Measurements from ENCODE around the gene DROSHA.

Gene DROSHA

GRCh38 chr5:31459594-31459993 is 72.3 kb downstream of the DROSHA start:
- H3F3A ChIP-seq (ENCODE audit: control insufficient read depth, insufficient read depth), result no peaks in the 10 kb centered on the region
- H3K36me3 ChIP-seq (ENCODE audit: control insufficient read depth, low read length), result peaks cover 73% of the 10 kb centered on the region
- no peaks in the 10 kb centered on the region for H4K20me1 ChIP-seq (ENCODE audit: control insufficient read depth, insufficient read depth, low read depth, low read length)
- H3K27ac ChIP-seq (ENCODE audit: low read depth, low read length), result no peak overlapping the region
- no peaks in the 10 kb centered on the region for H3K4me1 ChIP-seq (ENCODE audit: control insufficient read depth, low read length)
- H3K27me3 ChIP-seq (ENCODE audit: control insufficient read depth, low read length), result no peaks in the 10 kb centered on the region
- H3K4me3 ChIP-seq (ENCODE audit: low read length), result no peak overlapping the region
- H3K79me2 ChIP-seq (ENCODE audit: control insufficient read depth, low read length), result no peaks in the 10 kb centered on the region
- H3K9me2 ChIP-seq (replicated peaks; ENCODE audit: control insufficient read depth, low read length), result no peaks in the 10 kb centered on the region
- no peak for TF ChIP-seq CTCF (IDR thresholded peaks at IDR 0.05; ENCODE audit: low read depth, low read length, poor library complexity, severe bottlenecking)
- no peak for TF ChIP-seq EZH2phosphoT487 (IDR thresholded peaks at IDR 0.05; ENCODE audit: borderline replicate concordance, low read length)
- H3K4me2 ChIP-seq (ENCODE audit: low read length), result no peak overlapping the region
- peaks cover 9% of the 10 kb centered on the region for H3K9me3 ChIP-seq (ENCODE audit: control insufficient read depth, insufficient read depth, low read length)

GRCh38 chr5:31455172-31455571 is 76.7 kb downstream of the DROSHA start:
- no peaks in the 10 kb centered on the region for H3K27me3 ChIP-seq (ENCODE audit: control insufficient read depth, low read length)
- H3F3A ChIP-seq (ENCODE audit: control insufficient read depth, insufficient read depth), result no peaks in the 10 kb centered on the region
- TF ChIP-seq EZH2phosphoT487 (IDR thresholded peaks at IDR 0.05; ENCODE audit: borderline replicate concordance, low read length) (no peak), CTCF (IDR thresholded peaks at IDR 0.05; ENCODE audit: low read depth, low read length, poor library complexity, severe bottlenecking) (no peak)
- H4K20me1 ChIP-seq (ENCODE audit: control insufficient read depth, insufficient read depth, low read depth, low read length), result no peaks in the 10 kb centered on the region
- H3K4me3 ChIP-seq (ENCODE audit: low read length), result no peak overlapping the region
- no peak overlapping the region for H3K27ac ChIP-seq (ENCODE audit: low read depth, low read length)
- no peaks in the 10 kb centered on the region for H3K9me2 ChIP-seq (replicated peaks; ENCODE audit: control insufficient read depth, low read length)
- H3K4me1 ChIP-seq (ENCODE audit: control insufficient read depth, low read length), result peaks cover 6% of the 10 kb centered on the region
- H3K4me2 ChIP-seq (ENCODE audit: low read length), result no peak overlapping the region
- peaks cover 3% of the 10 kb centered on the region; the same call in 1 of the 2 replicates for H3K9me3 ChIP-seq (ENCODE audit: control insufficient read depth, insufficient read depth, low read length)
- H3K36me3 ChIP-seq (ENCODE audit: control insufficient read depth, low read length), result peaks cover 53% of the 10 kb centered on the region
- no peaks in the 10 kb centered on the region for H3K79me2 ChIP-seq (ENCODE audit: control insufficient read depth, low read length)

DNA sequence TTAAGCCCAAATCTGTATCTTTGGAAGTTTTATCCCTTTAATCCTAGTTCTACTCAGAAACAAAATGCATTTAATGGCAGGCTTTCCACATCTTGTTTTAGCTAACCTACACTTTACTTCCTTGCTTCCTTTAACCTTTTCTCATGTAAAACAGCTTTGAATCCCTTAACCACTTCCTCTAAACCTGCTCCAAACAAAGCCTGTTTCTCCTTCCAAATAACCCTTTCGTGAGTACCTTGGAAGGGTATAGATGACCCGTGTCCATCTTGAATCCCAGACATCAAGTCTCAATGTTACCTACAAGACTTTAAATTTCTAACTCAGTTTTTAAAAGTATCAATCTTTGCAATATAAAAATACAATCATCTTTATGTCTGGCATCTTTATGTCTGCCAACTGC is 78.4 kb downstream of the DROSHA start:
- no peaks in the 10 kb centered on the region for H3K9me2 ChIP-seq (replicated peaks; ENCODE audit: control insufficient read depth, low read length)
- H3K9me3 ChIP-seq (ENCODE audit: control insufficient read depth, insufficient read depth, low read length), result peaks cover 3% of the 10 kb centered on the region; the same call in 1 of the 2 replicates
- H4K20me1 ChIP-seq (ENCODE audit: control insufficient read depth, insufficient read depth, low read depth, low read length), result no peaks in the 10 kb centered on the region
- no peaks in the 10 kb centered on the region for H3K79me2 ChIP-seq (ENCODE audit: control insufficient read depth, low read length)
- peaks cover 10% of the 10 kb centered on the region for H3K4me1 ChIP-seq (ENCODE audit: control insufficient read depth, low read length)
- H3K36me3 ChIP-seq (ENCODE audit: control insufficient read depth, low read length), result peaks cover 57% of the 10 kb centered on the region
- no peaks in the 10 kb centered on the region for H3F3A ChIP-seq (ENCODE audit: control insufficient read depth, insufficient read depth)
- no peak overlapping the region for H3K27ac ChIP-seq (ENCODE audit: low read depth, low read length)
- H3K4me2 ChIP-seq (ENCODE audit: low read length), result no peak overlapping the region
- TF ChIP-seq EZH2phosphoT487 (IDR thresholded peaks at IDR 0.05; ENCODE audit: borderline replicate concordance, low read length) (no peak), CTCF (IDR thresholded peaks at IDR 0.05; ENCODE audit: low read depth, low read length, poor library complexity, severe bottlenecking) (no peak)
- H3K4me3 ChIP-seq (ENCODE audit: low read length), result no peak overlapping the region
- no peaks in the 10 kb centered on the region for H3K27me3 ChIP-seq (ENCODE audit: control insufficient read depth, low read length)
